SK-N-SH treated with all-trans-retinoic acid at 6 μM for 48 hours (cell line): ENCODE results near the gene ALG12.

Source experiments
- ATAC-seq: fragments of 200-7000 bp; cut with Tn5 transposase; 3 replicates; pipeline ENCODE4 v1.9.1; 2020; ENCODE audit warnings: mild to moderate bottlenecking, moderate library complexity
- ARNTL ChIP-seq: fragments of 450-650 bp; formaldehyde crosslinking; IDR thresholded peaks from 2 replicates; pipeline ENCODE4 v1.5.0; 2020; ENCODE audit warnings: low read depth, mild to moderate bottlenecking, moderate library complexity, borderline replicate concordance
- BACH2 ChIP-seq: fragments of 250-450 bp; sonication (Bioruptor Pico); IDR thresholded peaks from 2 replicates; pipeline ENCODE4 v1.9.0; 2021; ENCODE audit warnings: mild to moderate bottlenecking, borderline replicate concordance
- CSDC2 ChIP-seq: fragments of 250-450 bp; sonication (Bioruptor Pico); IDR thresholded peaks from 2 replicates; pipeline ENCODE4 v1.5.0; 2020; ENCODE audit warnings: mild to moderate bottlenecking, moderate library complexity
- GLIS3 ChIP-seq: fragments of 250-450 bp; sonication (Bioruptor Pico); IDR thresholded peaks from 2 replicates; pipeline ENCODE4 v1.5.0; 2020; ENCODE audit warnings: mild to moderate bottlenecking, moderate library complexity
- ISL1 ChIP-seq: fragments of 250-450 bp; sonication (Bioruptor Pico); IDR thresholded peaks from 2 replicates; pipeline ENCODE4 v2.1.2; 2022; ENCODE audit warnings: mild to moderate bottlenecking, moderate library complexity
- RARB ChIP-seq: fragments of 250-450 bp; sonication (Bioruptor Pico); IDR thresholded peaks from 2 replicates; pipeline ENCODE4 v1.8.0; 2021; ENCODE audit warnings: mild to moderate bottlenecking, moderate library complexity
- SNAI2 ChIP-seq: fragments of 250-450 bp; sonication (Bioruptor Pico); IDR thresholded peaks from 2 replicates; pipeline ENCODE4 v1.5.0; 2020; ENCODE audit warnings: mild to moderate bottlenecking, moderate library complexity
- TCF4 ChIP-seq: fragments of 250-450 bp; sonication (Bioruptor Pico); IDR thresholded peaks from 2 replicates; pipeline ENCODE4 v1.8.0; 2021; ENCODE audit warnings: mild to moderate bottlenecking, moderate library complexity, borderline replicate concordance
- TOX ChIP-seq: fragments of 250-450 bp; sonication (Bioruptor Pico); IDR thresholded peaks from 2 replicates; pipeline ENCODE4 v1.8.0; 2021; ENCODE audit warnings: mild to moderate bottlenecking, moderate library complexity, borderline replicate concordance
- ZC3H10 ChIP-seq: fragments of 250-450 bp; sonication (Bioruptor Pico); IDR thresholded peaks from 2 replicates; pipeline ENCODE4 v1.5.1; 2021; ENCODE audit warnings: mild to moderate bottlenecking, moderate library complexity
- ZFP30 ChIP-seq: fragments of 450-650 bp; formaldehyde crosslinking; IDR thresholded peaks from 2 replicates; pipeline ENCODE4 v1.5.0; 2022; ENCODE audit warnings: mild to moderate bottlenecking, moderate library complexity
- ZNF565 ChIP-seq: fragments of 450-650 bp; formaldehyde crosslinking; conservative IDR thresholded peaks from 2 replicates; pipeline ENCODE4 v1.5.0; 2020; ENCODE audit warnings: low read depth, mild to moderate bottlenecking, moderate library complexity
- ZNF70 ChIP-seq: fragments of 450-650 bp; formaldehyde crosslinking; IDR thresholded peaks from 2 replicates; pipeline ENCODE4 v1.5.0; 2020; ENCODE audit warnings: mild to moderate bottlenecking, moderate library complexity
- ZNF8 ChIP-seq: fragments of 450-650 bp; formaldehyde crosslinking; IDR thresholded peaks from 2 replicates; pipeline ENCODE4 v1.5.0; 2020; ENCODE audit warnings: mild to moderate bottlenecking, moderate library complexity
- TF ChIP-seq, protein P1 (sequence below): fragments of 250-450 bp; sonication (Bioruptor Pico); IDR thresholded peaks from 2 replicates; pipeline ENCODE4 v1.8.0; 2020; ENCODE audit warnings: mild to moderate bottlenecking, moderate library complexity, borderline replicate concordance
- TF ChIP-seq, protein P2 (sequence below): fragments of 250-450 bp; sonication (Bioruptor Pico); IDR thresholded peaks from 2 replicates; pipeline ENCODE4 v1.5.0; 2020; ENCODE audit warnings: mild to moderate bottlenecking, moderate library complexity
- TF ChIP-seq, protein P3 (sequence below): fragments of 250-450 bp; sonication (Bioruptor Pico); IDR thresholded peaks from 2 replicates; pipeline ENCODE4 v1.5.1; 2020; ENCODE audit warnings: low read depth, mild to moderate bottlenecking, moderate library complexity
- TF ChIP-seq, protein P4 (sequence below): fragments of 250-450 bp; sonication (Bioruptor Pico); IDR thresholded peaks from 2 replicates; pipeline ENCODE4 v1.5.1; 2021; ENCODE audit warnings: mild to moderate bottlenecking, moderate library complexity

Gene ALG12

DNA sequence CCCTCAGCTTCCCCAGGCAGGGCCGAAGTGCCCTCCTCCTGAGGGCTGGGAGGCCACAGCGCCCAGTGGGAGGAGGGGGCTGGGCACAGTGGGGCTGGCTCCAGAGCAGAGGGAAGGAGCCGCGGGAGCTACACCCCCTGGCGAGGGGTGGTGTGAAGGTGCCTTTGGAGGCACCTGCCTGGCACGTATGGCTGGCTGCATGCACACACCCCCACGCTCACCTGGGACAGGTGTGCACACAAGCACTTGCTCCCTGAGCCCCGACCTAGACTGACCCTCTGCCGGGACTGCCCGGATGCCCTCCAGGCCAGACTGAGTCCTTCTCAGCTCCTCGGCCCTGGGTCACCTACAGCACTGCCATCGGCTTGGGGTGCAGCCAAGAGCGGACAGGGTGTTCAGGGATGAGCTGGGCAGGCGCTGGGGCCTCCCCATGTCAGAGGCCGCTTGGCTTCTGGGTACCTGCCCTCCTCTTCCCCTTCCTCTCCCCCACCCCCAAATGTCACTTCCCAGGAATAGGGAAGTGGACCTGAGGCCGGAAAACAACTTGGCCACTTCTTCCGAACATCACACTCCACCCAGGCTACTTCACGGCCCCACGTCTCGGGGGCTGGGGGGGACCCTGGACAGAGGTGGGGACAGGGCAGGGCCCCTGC is 34.9 kb upstream of the ALG12 start:
- ATAC-seq = no peak

DNA sequence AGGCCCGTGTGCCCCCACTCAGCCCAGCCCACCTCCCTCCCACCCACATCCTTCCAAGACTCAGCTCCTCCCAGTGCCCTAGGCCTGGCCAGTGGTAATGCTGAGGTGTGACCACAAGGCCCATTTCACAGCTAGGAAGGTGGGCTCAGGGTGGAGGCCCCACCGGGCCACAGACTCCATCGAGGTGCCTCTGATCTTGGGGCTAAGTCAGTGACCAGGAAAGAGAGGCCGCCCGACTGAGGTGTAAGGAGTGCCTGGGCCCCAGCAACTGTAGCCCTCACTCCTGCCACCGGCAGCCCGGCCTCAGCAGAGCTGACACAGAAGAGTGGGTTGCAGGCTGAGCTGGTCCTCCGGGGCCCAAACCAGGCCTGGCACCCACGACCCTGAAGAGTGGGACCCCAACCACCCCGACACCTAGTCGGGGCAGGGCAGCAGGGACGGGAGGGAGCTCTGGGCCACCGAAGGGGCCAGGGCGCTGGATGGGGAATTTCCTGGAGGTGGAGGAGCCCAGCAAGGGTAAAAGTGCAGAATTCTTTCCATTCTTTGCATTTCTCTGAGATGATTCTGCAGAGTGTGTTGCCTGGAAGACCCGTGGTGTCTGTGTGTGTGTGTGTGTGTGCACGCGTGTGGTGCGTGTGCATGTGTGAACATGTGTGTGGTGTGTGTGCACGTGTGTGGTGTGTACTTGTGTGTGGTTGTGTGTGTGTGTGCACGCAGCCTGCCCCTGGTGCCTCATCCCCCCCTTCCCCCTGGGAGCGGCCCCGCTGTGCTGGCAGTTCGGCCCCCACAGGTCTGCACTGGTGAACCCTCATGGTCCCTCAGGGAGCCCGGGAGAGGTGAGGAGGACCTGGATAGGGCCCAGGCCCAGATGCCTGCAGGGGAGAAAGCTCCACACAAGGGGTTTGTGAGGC is 34.0 kb upstream of the ALG12 start:
- peak; percentile 82 for ATAC-seq
- TF ChIP-seq RARB (CRISPR knock-in tag) (no peak), SNAI2 (CRISPR knock-in tag) (no peak), TCF4 (CRISPR knock-in tag) (no peak), ZFP30 (CRISPR knock-in tag) (no peak), ZNF565 (CRISPR knock-in tag) (no peak), CSDC2 (CRISPR knock-in tag) (no peak), ISL1 (no peak), GLIS3 (no peak), ZNF8 (CRISPR knock-in tag) (no peak), ZC3H10 (no peak), TOX (no peak), ARNTL (CRISPR knock-in tag) (no peak), BACH2 (CRISPR knock-in tag) (no peak)
- TF ChIP-seq, protein P1, sequence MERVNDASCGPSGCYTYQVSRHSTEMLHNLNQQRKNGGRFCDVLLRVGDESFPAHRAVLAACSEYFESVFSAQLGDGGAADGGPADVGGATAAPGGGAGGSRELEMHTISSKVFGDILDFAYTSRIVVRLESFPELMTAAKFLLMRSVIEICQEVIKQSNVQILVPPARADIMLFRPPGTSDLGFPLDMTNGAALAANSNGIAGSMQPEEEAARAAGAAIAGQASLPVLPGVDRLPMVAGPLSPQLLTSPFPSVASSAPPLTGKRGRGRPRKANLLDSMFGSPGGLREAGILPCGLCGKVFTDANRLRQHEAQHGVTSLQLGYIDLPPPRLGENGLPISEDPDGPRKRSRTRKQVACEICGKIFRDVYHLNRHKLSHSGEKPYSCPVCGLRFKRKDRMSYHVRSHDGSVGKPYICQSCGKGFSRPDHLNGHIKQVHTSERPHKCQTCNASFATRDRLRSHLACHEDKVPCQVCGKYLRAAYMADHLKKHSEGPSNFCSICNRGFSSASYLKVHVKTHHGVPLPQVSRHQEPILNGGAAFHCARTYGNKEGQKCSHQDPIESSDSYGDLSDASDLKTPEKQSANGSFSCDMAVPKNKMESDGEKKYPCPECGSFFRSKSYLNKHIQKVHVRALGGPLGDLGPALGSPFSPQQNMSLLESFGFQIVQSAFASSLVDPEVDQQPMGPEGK (CRISPR knock-in tag) = no peak
- TF ChIP-seq, protein P2, sequence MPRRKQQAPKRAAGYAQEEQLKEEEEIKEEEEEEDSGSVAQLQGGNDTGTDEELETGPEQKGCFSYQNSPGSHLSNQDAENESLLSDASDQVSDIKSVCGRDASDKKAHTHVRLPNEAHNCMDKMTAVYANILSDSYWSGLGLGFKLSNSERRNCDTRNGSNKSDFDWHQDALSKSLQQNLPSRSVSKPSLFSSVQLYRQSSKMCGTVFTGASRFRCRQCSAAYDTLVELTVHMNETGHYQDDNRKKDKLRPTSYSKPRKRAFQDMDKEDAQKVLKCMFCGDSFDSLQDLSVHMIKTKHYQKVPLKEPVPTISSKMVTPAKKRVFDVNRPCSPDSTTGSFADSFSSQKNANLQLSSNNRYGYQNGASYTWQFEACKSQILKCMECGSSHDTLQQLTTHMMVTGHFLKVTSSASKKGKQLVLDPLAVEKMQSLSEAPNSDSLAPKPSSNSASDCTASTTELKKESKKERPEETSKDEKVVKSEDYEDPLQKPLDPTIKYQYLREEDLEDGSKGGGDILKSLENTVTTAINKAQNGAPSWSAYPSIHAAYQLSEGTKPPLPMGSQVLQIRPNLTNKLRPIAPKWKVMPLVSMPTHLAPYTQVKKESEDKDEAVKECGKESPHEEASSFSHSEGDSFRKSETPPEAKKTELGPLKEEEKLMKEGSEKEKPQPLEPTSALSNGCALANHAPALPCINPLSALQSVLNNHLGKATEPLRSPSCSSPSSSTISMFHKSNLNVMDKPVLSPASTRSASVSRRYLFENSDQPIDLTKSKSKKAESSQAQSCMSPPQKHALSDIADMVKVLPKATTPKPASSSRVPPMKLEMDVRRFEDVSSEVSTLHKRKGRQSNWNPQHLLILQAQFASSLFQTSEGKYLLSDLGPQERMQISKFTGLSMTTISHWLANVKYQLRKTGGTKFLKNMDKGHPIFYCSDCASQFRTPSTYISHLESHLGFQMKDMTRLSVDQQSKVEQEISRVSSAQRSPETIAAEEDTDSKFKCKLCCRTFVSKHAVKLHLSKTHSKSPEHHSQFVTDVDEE = no peak
- TF ChIP-seq, protein P3, sequence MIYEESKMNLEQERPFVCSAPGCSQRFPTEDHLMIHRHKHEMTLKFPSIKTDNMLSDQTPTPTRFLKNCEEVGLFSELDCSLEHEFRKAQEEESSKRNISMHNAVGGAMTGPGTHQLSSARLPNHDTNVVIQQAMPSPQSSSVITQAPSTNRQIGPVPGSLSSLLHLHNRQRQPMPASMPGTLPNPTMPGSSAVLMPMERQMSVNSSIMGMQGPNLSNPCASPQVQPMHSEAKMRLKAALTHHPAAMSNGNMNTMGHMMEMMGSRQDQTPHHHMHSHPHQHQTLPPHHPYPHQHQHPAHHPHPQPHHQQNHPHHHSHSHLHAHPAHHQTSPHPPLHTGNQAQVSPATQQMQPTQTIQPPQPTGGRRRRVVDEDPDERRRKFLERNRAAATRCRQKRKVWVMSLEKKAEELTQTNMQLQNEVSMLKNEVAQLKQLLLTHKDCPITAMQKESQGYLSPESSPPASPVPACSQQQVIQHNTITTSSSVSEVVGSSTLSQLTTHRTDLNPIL = no peak
- TF ChIP-seq, protein P4, sequence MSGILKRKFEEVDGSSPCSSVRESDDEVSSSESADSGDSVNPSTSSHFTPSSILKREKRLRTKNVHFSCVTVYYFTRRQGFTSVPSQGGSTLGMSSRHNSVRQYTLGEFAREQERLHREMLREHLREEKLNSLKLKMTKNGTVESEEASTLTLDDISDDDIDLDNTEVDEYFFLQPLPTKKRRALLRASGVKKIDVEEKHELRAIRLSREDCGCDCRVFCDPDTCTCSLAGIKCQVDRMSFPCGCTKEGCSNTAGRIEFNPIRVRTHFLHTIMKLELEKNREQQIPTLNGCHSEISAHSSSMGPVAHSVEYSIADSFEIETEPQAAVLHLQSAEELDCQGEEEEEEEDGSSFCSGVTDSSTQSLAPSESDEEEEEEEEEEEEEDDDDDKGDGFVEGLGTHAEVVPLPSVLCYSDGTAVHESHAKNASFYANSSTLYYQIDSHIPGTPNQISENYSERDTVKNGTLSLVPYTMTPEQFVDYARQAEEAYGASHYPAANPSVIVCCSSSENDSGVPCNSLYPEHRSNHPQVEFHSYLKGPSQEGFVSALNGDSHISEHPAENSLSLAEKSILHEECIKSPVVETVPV (CRISPR knock-in tag) = no peak

More for the DNA sequence above, 34.9 kb upstream of the ALG12 start:
- TF ChIP-seq ZFP30 (CRISPR knock-in tag) = no peak
- no peak for TF ChIP-seq SNAI2 (CRISPR knock-in tag)

DNA sequence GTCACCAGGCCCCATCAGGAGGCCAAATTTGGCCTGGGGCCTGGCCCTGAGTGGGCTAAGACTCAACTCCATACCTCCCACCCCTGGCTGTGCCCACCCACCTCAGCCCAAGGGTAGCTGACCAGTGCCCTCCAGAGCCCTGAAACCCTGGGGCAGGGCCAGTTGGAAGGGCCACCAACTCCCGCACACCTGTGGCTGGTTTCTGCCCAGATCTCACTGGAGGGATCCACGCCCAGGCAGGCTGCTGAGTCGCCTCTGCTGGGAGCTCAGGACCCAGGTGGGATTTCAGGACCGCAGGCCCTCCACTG is 33.4 kb upstream of the ALG12 start:
- ATAC-seq = no peak; the same call in 2 of the 3 replicates
- no peak for TF ChIP-seq TOX
- TF ChIP-seq SNAI2 (CRISPR knock-in tag) = no peak
- no peak for TF ChIP-seq ZC3H10
- TF ChIP-seq ZFP30 (CRISPR knock-in tag) = no peak
- no peak for TF ChIP-seq ZNF70
- TF ChIP-seq, protein P1 (CRISPR knock-in tag) = no peak
- no peak for TF ChIP-seq RARB (CRISPR knock-in tag)
- TF ChIP-seq GLIS3 = no peak
- no peak for TF ChIP-seq ZNF565 (CRISPR knock-in tag)
- TF ChIP-seq, protein P2 = no peak
- TF ChIP-seq, protein P4 (CRISPR knock-in tag) = no peak
- TF ChIP-seq, protein P3 = no peak
- TF ChIP-seq, all 23 proteins: peak for 0
